NCI-H226 (cell line): Measurements from ENCODE around the gene ERCC6.

Experiments used
- DNase-seq: peaks from one replicate; pipeline ENCODE4 v3.0.0-alpha.2; 2015

ERCC6 gene

GRCh38 chr10:49543604-49544003 is 4.7 kb upstream of the ERCC6 start:
- DNase-seq = no peak

GRCh38 chr10:49542353-49542752 is 3.4 kb upstream of the ERCC6 start:
- DNase-seq = no peak

GRCh38 chr10:49541762-49542161 is 2.8 kb upstream of the ERCC6 start:
- no peak for DNase-seq

GRCh38 chr10:49540056-49540797 is 1.3 kb upstream of the ERCC6 start:
- DNase-seq = no peak

- peak; percentile 13 for DNase-seq
Measured at GRCh38 chr10:49539320-49539885, 482 bp upstream of the ERCC6 start.

- peak; percentile 26 for DNase-seq
Measured at GRCh38 chr10:49534670-49535381, 4.1 kb downstream of the ERCC6 start.

GRCh38 chr10:49532461-49532860 is 6.5 kb downstream of the ERCC6 start:
- no peak for DNase-seq

- no peak for DNase-seq
Measured at GRCh38 chr10:49528977-49529506, 9.9 kb downstream of the ERCC6 start.

- DNase-seq = no peak
Measured at GRCh38 chr10:49527850-49528249, 11.1 kb downstream of the ERCC6 start.

GRCh38 chr10:49527061-49527460 is 11.9 kb downstream of the ERCC6 start:
- no peak for DNase-seq

GRCh38 chr10:49526619-49527018 is 12.3 kb downstream of the ERCC6 start:
- no peak for DNase-seq

GRCh38 chr10:49524496-49524895 is 14.4 kb downstream of the ERCC6 start:
- no peak for DNase-seq

GRCh38 chr10:49523301-49523700 is 15.6 kb downstream of the ERCC6 start:
- DNase-seq = no peak

- no peak for DNase-seq
Measured at GRCh38 chr10:49521062-49521461, 17.9 kb downstream of the ERCC6 start.

GRCh38 chr10:49520122-49520775 is 18.7 kb downstream of the ERCC6 start:
- no peak for DNase-seq

GRCh38 chr10:49519717-49520116 is 19.2 kb downstream of the ERCC6 start:
- no peak for DNase-seq

- peak; percentile 19 for DNase-seq
Measured at GRCh38 chr10:49518982-49519578, 19.8 kb downstream of the ERCC6 start.

GRCh38 chr10:49518566-49518965 is 20.4 kb downstream of the ERCC6 start:
- no peak for DNase-seq

GRCh38 chr10:49516216-49516970 is 22.5 kb downstream of the ERCC6 start:
- no peak for DNase-seq

- DNase-seq = no peak
Measured at GRCh38 chr10:49512121-49512809, 26.7 kb downstream of the ERCC6 start.

- no peak for DNase-seq
Measured at GRCh38 chr10:49509771-49510303, 29.1 kb downstream of the ERCC6 start.
